Vagina (tissue), 2 donors: Measurements from ENCODE around the gene TP53AIP1. TPM values are rescaled to one million over a fixed set of nuclear protein-coding genes. Genes with fewer than 3 reads are reported as not detected.

ENCODE experiments used
- DNase-seq, 2 donors: peaks; one replicate each; pipeline ENCODE4 v3.0.0-alpha.2; 2017; ENCODE audit errors: extremely low spot score in 2 of 2
- H3K27ac ChIP-seq: fragments of 200-600 bp; sonication (generic); one replicate; pipeline ENCODE4 v1.5.1; 2019
- H3K27me3 ChIP-seq: fragments of 200-600 bp; sonication (generic); one replicate; pipeline ENCODE4 v1.5.1; 2019
- H3K36me3 ChIP-seq, 2 donors: fragments of 200-600 bp; sonication (generic); one replicate each; pipeline ENCODE4 v1.5.1; 2017 to 2019
- H3K4me1 ChIP-seq: fragments of 200-600 bp; sonication (generic); one replicate; pipeline ENCODE4 v1.5.1; 2019
- H3K4me3 ChIP-seq, 2 donors: fragments of 200-600 bp; sonication (generic); 1 replicate in 1 of 2; 2 replicates in 1 of 2; pipeline ENCODE4 v1.5.1; 2016 to 2019
- H3K9me3 ChIP-seq: fragments of 200-600 bp; sonication (generic); one replicate; pipeline ENCODE4 v1.5.1; 2019
- POLR2A ChIP-seq, 2 donors: fragments of 450-650 bp; IDR thresholded peaks; one replicate each; pipeline ENCODE4 v1.6.1; 2017; ENCODE audit warnings: antibody characterized with exemption in 2 of 2, mild to moderate bottlenecking in 2 of 2, moderate library complexity in 2 of 2
- POLR2AphosphoS5 ChIP-seq, 2 donors: sonication (generic); formaldehyde crosslinking; IDR thresholded peaks; one replicate each; pipeline ENCODE4 v1.9.0; 2017; ENCODE audit warnings: antibody characterized with exemption in 2 of 2, mild to moderate bottlenecking in 2 of 2, low read depth in 1 of 2; ENCODE audit not compliant: insufficient read depth in 1 of 2
- intact Hi-C: fragments of 100-400 bp; cut with DNase I; formaldehyde crosslinking; loops from one replicate; pipeline ENCODE4 v1.15.1; 2023
- total RNA-seq: library from RNA; depleted of rRNA; stranded (reverse); fragments of >200 nt; gene quantifications from one replicate; pipeline ENCODE4 v1.2.3, GENCODE V29; 2016
- TF ChIP-seq, protein P1 (sequence below), 3 experiments: fragments of 450-650 bp in 2 of 3; fragments of 200-600 bp in 1 of 3; sonication (generic) in 1 of 3; IDR thresholded peaks; one replicate each; pipeline ENCODE4 v1.5.1; 2017 to 2019; ENCODE audit warnings: antibody characterized with exemption in 3 of 3, mild to moderate bottlenecking in 2 of 3, moderate library complexity in 2 of 3

TP53AIP1 gene
- total RNA-seq, 1 donor from 2014 or later: 3.7 TPM

- TF ChIP-seq, protein P1, sequence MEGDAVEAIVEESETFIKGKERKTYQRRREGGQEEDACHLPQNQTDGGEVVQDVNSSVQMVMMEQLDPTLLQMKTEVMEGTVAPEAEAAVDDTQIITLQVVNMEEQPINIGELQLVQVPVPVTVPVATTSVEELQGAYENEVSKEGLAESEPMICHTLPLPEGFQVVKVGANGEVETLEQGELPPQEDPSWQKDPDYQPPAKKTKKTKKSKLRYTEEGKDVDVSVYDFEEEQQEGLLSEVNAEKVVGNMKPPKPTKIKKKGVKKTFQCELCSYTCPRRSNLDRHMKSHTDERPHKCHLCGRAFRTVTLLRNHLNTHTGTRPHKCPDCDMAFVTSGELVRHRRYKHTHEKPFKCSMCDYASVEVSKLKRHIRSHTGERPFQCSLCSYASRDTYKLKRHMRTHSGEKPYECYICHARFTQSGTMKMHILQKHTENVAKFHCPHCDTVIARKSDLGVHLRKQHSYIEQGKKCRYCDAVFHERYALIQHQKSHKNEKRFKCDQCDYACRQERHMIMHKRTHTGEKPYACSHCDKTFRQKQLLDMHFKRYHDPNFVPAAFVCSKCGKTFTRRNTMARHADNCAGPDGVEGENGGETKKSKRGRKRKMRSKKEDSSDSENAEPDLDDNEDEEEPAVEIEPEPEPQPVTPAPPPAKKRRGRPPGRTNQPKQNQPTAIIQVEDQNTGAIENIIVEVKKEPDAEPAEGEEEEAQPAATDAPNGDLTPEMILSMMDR (IDR thresholded peaks at IDR 0.05): no peak
- TF ChIP-seq POLR2A (IDR thresholded peaks at IDR 0.05) (no peak), POLR2AphosphoS5 (IDR thresholded peaks at IDR 0.05; ENCODE audit: insufficient read depth in 1 of 2, low read depth in 1 of 2) (no peak)
- Histone ChIP-seq H3K4me1 (peaks cover 5% of the 10 kb centered on the region), H3K4me3 (no peak overlapping the region), H3K9me3 (no peaks in the 10 kb centered on the region), H3K36me3 (no peaks in the 10 kb centered on the region), H3K27ac (no peak overlapping the region), H3K27me3 (no peaks in the 10 kb centered on the region)
- intact Hi-C loops: no loop called here
- DNase-seq: no peak
These were observed 5.9 kb downstream of the TP53AIP1 start for GRCh38 chr11:128936606-128937251.

DNA sequence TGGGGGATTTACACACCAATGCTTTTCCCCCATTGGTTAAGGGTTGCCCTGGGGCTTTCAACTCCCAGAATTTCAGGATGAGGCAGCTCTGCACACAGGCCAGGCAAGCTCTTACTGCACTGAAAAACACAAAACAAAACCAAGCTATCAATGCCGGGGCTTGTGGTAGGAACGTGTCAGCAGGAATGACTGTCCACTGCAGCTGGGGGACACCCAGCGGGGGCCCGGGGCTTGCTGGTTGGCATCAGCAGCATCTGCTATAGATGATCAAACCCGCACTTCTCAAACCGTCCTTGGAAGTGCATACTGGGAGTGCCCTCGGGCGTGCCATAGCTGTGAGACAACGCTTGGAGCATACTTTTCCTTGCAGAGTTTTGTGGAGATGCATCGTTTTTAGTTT, 7.7 kb downstream of the TP53AIP1 start:
- TF ChIP-seq POLR2A (IDR thresholded peaks at IDR 0.05): no peak
- TF ChIP-seq, protein P1 (IDR thresholded peaks at IDR 0.05): no peak
- no peak for TF ChIP-seq POLR2AphosphoS5 (IDR thresholded peaks at IDR 0.05; ENCODE audit: insufficient read depth in 1 of 2, low read depth in 1 of 2)
- intact Hi-C loops: no loop called here
- H3K27ac ChIP-seq: no peak overlapping the region
- no peaks in the 10 kb centered on the region for H3K9me3 ChIP-seq
- H3K27me3 ChIP-seq: no peaks in the 10 kb centered on the region
- no peaks in the 10 kb centered on the region for H3K36me3 ChIP-seq
- H3K4me1 ChIP-seq: peaks cover 5% of the 10 kb centered on the region
- no peak overlapping the region for H3K4me3 ChIP-seq
- DNase-seq: no peak

- Histone ChIP-seq H3K4me1 (peaks cover 5% of the 10 kb centered on the region), H3K27ac (no peak overlapping the region), H3K9me3 (no peaks in the 10 kb centered on the region), H3K27me3 (no peaks in the 10 kb centered on the region), H3K4me3 (no peak overlapping the region), H3K36me3 (no peaks in the 10 kb centered on the region)
- intact Hi-C loops: no loop called here
- DNase-seq: no peak
- TF ChIP-seq, protein P1 (IDR thresholded peaks at IDR 0.05): no peak
- no peak for TF ChIP-seq POLR2A (IDR thresholded peaks at IDR 0.05)
- TF ChIP-seq POLR2AphosphoS5 (IDR thresholded peaks at IDR 0.05; ENCODE audit: insufficient read depth in 1 of 2, low read depth in 1 of 2): no peak
These were observed 8.3 kb downstream of the TP53AIP1 start for GRCh38 chr11:128934351-128934750.

DNA sequence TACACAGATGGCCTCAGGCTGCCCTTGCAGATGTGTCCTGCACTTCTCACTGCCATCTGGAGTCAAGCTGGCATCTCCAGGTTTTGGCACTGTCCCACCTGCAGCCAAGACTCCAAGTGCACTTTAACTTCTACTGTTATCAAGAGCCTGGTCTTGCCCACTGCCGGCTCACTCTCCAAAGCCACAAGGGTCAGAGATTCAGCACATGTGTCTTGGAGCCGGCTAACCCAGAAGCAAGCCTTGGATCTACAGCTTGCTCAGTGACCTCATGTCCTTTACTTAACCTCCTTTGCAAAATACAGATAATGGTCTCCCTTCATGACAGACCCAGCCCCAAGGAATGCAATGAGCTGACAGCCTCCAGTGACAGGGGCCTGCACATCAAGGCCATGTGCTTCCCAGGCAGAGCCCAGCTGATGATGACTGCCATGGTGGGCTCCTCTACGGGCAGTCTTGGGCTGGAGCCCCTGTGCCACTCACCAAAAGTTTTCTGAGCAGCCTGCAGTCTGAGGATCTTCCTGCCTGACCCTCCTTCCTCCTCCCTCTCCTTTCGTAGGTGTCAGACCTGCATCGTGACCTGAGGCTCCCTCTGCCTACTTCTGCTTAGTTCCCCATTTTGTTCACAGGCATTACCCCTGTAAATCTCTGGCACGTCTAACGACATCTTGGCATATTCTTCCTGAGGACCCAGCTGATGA, 9.0 kb downstream of the TP53AIP1 start:
- no peaks in the 10 kb centered on the region for H3K36me3 ChIP-seq
- no peak overlapping the region for H3K4me3 ChIP-seq
- peaks cover 5% of the 10 kb centered on the region for H3K4me1 ChIP-seq
- no peaks in the 10 kb centered on the region for H3K27me3 ChIP-seq
- no peak for DNase-seq
- intact Hi-C loops: no loop called here
- TF ChIP-seq, protein P1 (IDR thresholded peaks at IDR 0.05): no peak
- TF ChIP-seq POLR2A (IDR thresholded peaks at IDR 0.05) (no peak), POLR2AphosphoS5 (IDR thresholded peaks at IDR 0.05; ENCODE audit: insufficient read depth in 1 of 2, low read depth in 1 of 2) (no peak)
- no peak overlapping the region for H3K27ac ChIP-seq
- H3K9me3 ChIP-seq: no peaks in the 10 kb centered on the region

- TF ChIP-seq POLR2A (IDR thresholded peaks at IDR 0.05) (no peak), POLR2AphosphoS5 (IDR thresholded peaks at IDR 0.05; ENCODE audit: insufficient read depth in 1 of 2, low read depth in 1 of 2) (no peak)
- TF ChIP-seq, protein P1 (IDR thresholded peaks at IDR 0.05): no peak
- Histone ChIP-seq H3K36me3 (no peaks in the 10 kb centered on the region), H3K27me3 (no peaks in the 10 kb centered on the region), H3K27ac (no peak overlapping the region), H3K4me3 (no peak overlapping the region), H3K4me1 (no peaks in the 10 kb centered on the region), H3K9me3 (no peaks in the 10 kb centered on the region)
- no peak for DNase-seq
- intact Hi-C loops: no loop called here
These were observed 11.0 kb downstream of the TP53AIP1 start for GRCh38 chr11:128931668-128932067.
